ENCODE results near the gene CD300LD.

CD300LD gene

DNA sequence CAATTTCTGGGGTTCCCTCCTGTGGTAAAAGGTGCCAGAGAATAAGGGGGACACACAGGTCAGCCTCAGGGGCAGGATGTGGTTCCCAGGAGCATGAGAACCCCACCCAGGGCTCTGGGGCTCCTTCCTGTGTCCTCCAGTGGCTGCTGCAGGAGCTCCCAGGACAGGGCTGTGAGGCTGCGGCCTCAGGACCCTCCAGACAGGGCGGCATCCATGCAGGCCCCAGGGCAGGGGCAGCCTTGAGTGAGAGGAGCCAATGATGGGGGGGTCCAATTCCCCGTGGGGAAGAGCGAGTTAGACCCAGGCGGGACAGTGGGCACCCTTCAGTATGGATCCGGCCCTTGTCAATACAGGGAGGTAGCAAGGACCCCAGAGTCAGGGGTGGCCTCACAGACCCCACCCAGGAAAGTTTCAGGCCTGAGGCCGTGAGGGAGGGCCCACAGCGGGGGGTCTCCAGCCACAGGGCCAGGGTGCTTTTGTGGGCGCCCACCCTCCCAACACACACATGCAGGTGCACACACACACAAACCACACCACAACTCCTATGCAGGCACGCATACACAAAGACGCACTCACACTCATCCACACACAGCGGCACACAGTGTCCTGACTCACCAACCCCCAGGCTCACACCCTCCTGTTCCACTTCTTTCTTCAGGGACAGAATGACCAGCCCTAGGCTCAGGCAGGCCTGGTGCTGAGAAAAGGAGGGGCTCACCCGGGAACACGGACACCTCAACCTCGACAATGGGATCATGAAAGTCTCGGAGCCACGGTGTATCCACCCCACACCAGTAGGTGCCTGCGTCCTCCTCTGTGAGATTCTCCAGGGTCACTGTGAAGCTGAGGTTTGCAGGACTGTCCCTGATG is 48.0 kb downstream of the CD300LD start:
- TF ChIP-seq, protein P1, sequence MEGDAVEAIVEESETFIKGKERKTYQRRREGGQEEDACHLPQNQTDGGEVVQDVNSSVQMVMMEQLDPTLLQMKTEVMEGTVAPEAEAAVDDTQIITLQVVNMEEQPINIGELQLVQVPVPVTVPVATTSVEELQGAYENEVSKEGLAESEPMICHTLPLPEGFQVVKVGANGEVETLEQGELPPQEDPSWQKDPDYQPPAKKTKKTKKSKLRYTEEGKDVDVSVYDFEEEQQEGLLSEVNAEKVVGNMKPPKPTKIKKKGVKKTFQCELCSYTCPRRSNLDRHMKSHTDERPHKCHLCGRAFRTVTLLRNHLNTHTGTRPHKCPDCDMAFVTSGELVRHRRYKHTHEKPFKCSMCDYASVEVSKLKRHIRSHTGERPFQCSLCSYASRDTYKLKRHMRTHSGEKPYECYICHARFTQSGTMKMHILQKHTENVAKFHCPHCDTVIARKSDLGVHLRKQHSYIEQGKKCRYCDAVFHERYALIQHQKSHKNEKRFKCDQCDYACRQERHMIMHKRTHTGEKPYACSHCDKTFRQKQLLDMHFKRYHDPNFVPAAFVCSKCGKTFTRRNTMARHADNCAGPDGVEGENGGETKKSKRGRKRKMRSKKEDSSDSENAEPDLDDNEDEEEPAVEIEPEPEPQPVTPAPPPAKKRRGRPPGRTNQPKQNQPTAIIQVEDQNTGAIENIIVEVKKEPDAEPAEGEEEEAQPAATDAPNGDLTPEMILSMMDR (conservative IDR thresholded peaks at IDR 0.05): no peak
- no peak overlapping the region for H3K27ac ChIP-seq

- H3K27ac ChIP-seq: no peak overlapping the region
- TF ChIP-seq, protein P1 (conservative IDR thresholded peaks at IDR 0.05): no peak
Observed at GRCh38 chr17:74543406-74543805, 48.7 kb downstream of the CD300LD start.

DNA sequence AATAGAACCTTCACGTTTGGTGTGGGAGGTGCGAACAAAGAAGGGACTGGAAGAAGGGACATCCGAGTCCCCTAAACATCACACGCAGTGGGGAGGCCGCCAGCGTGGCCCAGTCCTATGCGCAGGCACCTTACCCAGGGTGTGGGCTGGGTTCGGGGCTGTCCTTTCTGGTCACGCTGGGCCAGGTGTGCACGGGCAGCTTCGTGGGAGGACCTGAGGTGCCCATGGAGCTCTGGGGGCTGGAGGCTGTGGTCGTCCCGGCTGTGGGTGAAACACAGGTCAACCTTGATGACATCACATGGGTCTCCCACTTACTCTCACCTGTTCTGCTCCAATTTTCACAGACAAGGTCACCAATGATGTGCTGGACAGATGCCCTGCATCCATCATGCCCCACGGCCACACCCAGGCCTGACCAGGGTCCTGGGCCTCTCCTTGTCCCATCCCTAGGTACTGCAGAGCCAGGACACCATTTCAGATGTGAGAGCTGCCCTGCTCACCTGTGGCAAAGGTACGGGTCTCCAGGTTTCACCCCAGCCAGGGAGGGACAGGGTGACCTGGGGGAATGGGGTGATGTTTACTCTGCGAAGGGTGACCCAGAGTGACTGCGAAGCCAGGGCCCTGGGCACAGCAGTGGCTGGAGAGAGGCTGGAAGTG is 49.2 kb downstream of the CD300LD start:
- H3K27ac ChIP-seq: no peak overlapping the region
- TF ChIP-seq, protein P1 (conservative IDR thresholded peaks at IDR 0.05): no peak

DNA sequence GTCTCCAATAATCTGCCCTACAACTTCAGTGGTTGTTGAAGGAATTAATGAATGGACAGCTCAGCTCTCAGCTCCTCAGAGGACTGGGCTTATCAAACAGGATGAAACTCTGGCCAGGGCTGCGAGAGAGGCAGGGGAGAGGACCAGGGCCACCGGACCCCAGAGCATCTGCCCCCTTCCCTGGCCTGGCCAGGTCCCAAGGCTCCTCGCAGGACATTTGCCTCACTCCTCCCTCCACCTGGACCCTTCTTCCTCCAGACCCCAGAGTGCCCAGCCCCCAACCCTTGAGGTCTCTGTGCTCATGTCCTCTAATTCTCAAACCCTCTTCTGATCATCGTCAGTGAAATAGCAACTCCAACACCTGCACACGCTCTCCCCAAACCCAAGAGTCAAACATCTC is 49.9 kb downstream of the CD300LD start:
- H3K27ac ChIP-seq: no peak overlapping the region
- TF ChIP-seq, protein P1 (conservative IDR thresholded peaks at IDR 0.05): no peak

DNA sequence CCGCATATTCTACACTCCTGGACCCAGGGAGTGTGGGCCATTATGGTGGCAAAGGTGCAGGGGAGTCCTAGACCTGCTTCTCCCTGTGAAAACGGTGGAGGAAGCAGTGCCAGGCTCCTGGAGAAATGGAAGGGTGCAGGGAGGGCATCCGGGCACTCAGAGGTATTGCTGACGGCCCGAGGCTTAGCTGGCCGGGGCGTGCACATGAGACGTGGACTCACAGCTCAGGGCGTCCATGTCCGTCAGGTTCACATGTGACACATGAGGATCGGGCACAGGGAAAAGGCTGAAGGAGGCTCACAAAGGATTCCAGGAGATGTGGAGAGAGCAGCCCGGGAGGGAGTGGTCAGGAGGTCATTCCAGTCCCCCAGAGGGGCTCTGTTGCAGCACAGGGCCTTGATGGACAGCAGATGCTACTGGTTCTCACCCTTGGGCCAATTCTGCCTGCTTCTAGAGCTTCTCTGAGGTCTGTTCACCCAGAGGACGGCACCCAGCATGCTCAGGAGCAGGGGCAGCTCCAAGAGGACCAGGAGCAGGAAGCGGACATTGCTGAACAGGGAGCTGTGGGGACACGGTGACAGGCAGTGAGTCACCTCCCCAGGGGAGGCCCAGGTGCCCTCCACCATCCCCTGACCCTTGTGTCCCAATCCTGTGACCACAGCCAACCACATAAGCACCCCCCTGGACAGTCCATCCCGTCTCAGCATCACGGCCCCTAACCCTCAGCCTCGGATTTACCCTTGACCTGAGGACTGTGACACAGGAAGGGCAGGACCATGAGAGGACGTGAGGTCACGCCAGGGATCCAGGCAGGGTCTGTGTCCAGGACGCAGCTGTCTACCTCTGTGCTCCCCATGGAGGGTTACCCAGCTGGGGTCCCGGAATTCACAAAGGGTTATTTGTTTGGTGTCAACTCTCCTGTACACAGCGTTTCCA is 50.6 kb downstream of the CD300LD start:
- TF ChIP-seq, protein P1 (conservative IDR thresholded peaks at IDR 0.05): no peak
- no peak overlapping the region for H3K27ac ChIP-seq

- TF ChIP-seq, protein P1 (conservative IDR thresholded peaks at IDR 0.05): no peak
- no peak overlapping the region for H3K27ac ChIP-seq
Observed at GRCh38 chr17:74539281-74539820, 52.7 kb downstream of the CD300LD start.
